ENCODE results near the gene ZNF555. TPM values are rescaled to one million over a fixed set of nuclear protein-coding genes. Genes with fewer than 3 reads are reported as not detected.
"Not testable (repeated sequence)": the region's sequence is repeated elsewhere in the genome, so short reads cannot be mapped to it uniquely, and the experiment has no call there.

ZNF555 gene
- total RNA-seq, 6 experiments from 2014 or later: 0.87 to 2.6 (median 2.1) TPM

DNA sequence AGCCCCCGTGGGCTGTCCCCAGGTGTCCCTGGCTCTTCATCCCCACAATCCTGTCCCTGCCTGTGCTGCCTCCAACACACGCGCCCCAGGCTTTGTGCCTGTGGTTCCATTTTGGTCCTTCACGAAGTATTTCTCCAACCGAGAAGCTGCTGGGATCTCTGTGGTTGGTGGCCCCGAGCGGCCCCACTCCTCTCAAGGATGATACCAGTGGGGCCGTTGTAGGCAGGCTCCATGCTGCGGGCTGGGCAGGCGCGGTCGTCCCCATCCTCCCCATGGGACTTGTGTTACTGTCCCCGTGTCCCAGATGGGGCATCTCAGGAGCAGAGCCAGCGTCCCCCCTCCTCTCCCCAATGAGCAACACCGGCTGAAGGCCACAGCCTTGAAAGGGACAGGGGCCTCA, 25.4 kb upstream of the ZNF555 start:
- no peak overlapping the region for H3K27ac ChIP-seq
- TF ChIP-seq POLR2A (IDR thresholded peaks at IDR 0.05): no peak
- TF ChIP-seq, protein P1, sequence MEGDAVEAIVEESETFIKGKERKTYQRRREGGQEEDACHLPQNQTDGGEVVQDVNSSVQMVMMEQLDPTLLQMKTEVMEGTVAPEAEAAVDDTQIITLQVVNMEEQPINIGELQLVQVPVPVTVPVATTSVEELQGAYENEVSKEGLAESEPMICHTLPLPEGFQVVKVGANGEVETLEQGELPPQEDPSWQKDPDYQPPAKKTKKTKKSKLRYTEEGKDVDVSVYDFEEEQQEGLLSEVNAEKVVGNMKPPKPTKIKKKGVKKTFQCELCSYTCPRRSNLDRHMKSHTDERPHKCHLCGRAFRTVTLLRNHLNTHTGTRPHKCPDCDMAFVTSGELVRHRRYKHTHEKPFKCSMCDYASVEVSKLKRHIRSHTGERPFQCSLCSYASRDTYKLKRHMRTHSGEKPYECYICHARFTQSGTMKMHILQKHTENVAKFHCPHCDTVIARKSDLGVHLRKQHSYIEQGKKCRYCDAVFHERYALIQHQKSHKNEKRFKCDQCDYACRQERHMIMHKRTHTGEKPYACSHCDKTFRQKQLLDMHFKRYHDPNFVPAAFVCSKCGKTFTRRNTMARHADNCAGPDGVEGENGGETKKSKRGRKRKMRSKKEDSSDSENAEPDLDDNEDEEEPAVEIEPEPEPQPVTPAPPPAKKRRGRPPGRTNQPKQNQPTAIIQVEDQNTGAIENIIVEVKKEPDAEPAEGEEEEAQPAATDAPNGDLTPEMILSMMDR (IDR thresholded peaks at IDR 0.05): no peak
- no peaks in the 10 kb centered on the region for H3K27me3 ChIP-seq
- intact Hi-C loops (cut with DNase I): no loop called here
- no peaks in the 10 kb centered on the region for H3K36me3 ChIP-seq
- 94% methylated on average over 7 of the region's 15 CpGs for WGBS (ENCODE audit: insufficient coverage, low coverage, low lambda C conversion rate, missing lambda C conversion rate)
- DNase-seq (no peak), ATAC-seq (no peak)
- H3K4me1 ChIP-seq: peaks cover 0 to 1% (median under 1%) of the 10 kb centered on the region in 4 donors
- no peak overlapping the region for H3K4me3 ChIP-seq
- no peaks in the 10 kb centered on the region for H3K9me3 ChIP-seq

DNA sequence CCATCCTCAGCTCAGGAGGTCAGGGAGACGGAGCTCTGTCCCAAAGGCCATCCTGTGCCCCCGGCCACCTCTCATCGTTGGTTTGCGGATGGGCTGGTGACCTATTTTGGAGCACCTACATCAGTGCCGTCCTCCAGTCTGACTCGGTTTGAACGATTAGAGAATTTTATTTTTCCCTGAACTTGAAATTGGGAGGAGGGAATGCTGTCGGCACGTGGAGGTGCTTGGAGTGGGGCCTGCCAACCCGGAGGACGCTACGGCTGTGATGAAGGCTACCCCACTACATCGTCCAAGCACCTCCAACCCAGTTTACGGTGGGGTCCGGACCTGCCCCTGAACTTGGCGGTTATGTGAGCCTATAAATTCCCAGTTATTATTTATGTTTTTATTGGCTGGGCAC, 24.6 kb upstream of the ZNF555 start:
- ATAC-seq (no peak), DNase-seq (no peak)
- Histone ChIP-seq H3K9me3 (no peaks in the 10 kb centered on the region), H3K4me1 (no peaks in the 10 kb centered on the region), H3K4me3 (no peak overlapping the region), H3K36me3 (no peaks in the 10 kb centered on the region), H3K27ac (no peak overlapping the region), H3K27me3 (no peaks in the 10 kb centered on the region)
- TF ChIP-seq POLR2A (IDR thresholded peaks at IDR 0.05): no peak
- TF ChIP-seq, protein P1 (IDR thresholded peaks at IDR 0.05): no peak
- 84% methylated on average over 10 of the region's 16 CpGs for WGBS (ENCODE audit: insufficient coverage, low coverage, low lambda C conversion rate, missing lambda C conversion rate)
- intact Hi-C loops (cut with DNase I): no loop called here

GRCh38 chr19:2817237-2817829, 23.9 kb upstream of the ZNF555 start:
- DNase-seq; H3K27me3 ChIP-seq; H3K27ac ChIP-seq; H3K36me3 ChIP-seq; H3K9me3 ChIP-seq; H3K4me1 ChIP-seq; H3K4me3 ChIP-seq; intact Hi-C loops (cut with DNase I); ATAC-seq: not testable (repeated sequence)
- 74% methylated on average over 11 of the region's 22 CpGs for WGBS (ENCODE audit: insufficient coverage, low coverage, low lambda C conversion rate, missing lambda C conversion rate)

- H3K27ac ChIP-seq: peak within 1 kb of the TSS; percentile 33 to 70 (median 43)
- TF ChIP-seq POLR2A (IDR thresholded peaks at IDR 0.05): peak; percentile 29
- TF ChIP-seq, protein P1 (IDR thresholded peaks at IDR 0.05): peak in 3 of 4 donors; percentile 96 to 99 (median 97)
- under 1% methylated on average over 26 of the region's 64 CpGs for WGBS (ENCODE audit: insufficient coverage, low coverage, low lambda C conversion rate, missing lambda C conversion rate)
- H3K27me3 ChIP-seq: no peaks in the 10 kb centered on the region
- intact Hi-C loops (cut with DNase I): no loop called here
- peak within 1 kb of the TSS; percentile 71 to 91 (median 72) for H3K4me3 ChIP-seq
- H3K36me3 ChIP-seq: no peaks in the 10 kb centered on the region
- DNase-seq (peak; percentile 97 to 98 (median 98)), ATAC-seq (peak; percentile 98 to 99 (median 98))
- H3K9me3 ChIP-seq: no peaks in the 10 kb centered on the region
- H3K4me1 ChIP-seq: no peaks in the 10 kb centered on the region
Measured at GRCh38 chr19:2819540-2820111, 21.6 kb upstream of the ZNF555 start, which contains the start of gene ZNF554. Gene ZNF554 (plus strand): TSS chr19:2819868. CDS start chr19:2820072, 204 bp downstream.

GRCh38 chr19:2820112-2820702, 21.1 kb upstream of the ZNF555 start:
- no peaks in the 10 kb centered on the region for H3K9me3 ChIP-seq
- H3K4me3 ChIP-seq: peak overlapping the region; percentile 71 to 91 (median 72)
- TF ChIP-seq, protein P1 (IDR thresholded peaks at IDR 0.05): no peak
- no peak for TF ChIP-seq POLR2A (IDR thresholded peaks at IDR 0.05)
- peak overlapping the region; percentile 25 to 70 (median 43) for H3K27ac ChIP-seq
- no peaks in the 10 kb centered on the region for H3K4me1 ChIP-seq
- DNase-seq (peak in 1 of 3 donors; percentile 19), ATAC-seq (peak; percentile 4 to 15 (median 5))
- H3K36me3 ChIP-seq: no peaks in the 10 kb centered on the region
- no peaks in the 10 kb centered on the region for H3K27me3 ChIP-seq
- intact Hi-C loops (cut with DNase I): no loop called here
- 4% methylated on average over 5 of the region's 36 CpGs for WGBS (ENCODE audit: insufficient coverage, low coverage, low lambda C conversion rate, missing lambda C conversion rate)
